GM19395 (cell line): Measurements from ENCODE around the gene HOXA6.

ENCODE experiments used
- ATAC-seq: cut with Tn5 transposase; IDR thresholded peaks from one replicate; pipeline ENCODE4 v1.9.1; 2021; ENCODE audit warnings: mild to moderate bottlenecking, moderate library complexity; ENCODE audit not compliant: unreplicated experiment

Gene HOXA6

DNA sequence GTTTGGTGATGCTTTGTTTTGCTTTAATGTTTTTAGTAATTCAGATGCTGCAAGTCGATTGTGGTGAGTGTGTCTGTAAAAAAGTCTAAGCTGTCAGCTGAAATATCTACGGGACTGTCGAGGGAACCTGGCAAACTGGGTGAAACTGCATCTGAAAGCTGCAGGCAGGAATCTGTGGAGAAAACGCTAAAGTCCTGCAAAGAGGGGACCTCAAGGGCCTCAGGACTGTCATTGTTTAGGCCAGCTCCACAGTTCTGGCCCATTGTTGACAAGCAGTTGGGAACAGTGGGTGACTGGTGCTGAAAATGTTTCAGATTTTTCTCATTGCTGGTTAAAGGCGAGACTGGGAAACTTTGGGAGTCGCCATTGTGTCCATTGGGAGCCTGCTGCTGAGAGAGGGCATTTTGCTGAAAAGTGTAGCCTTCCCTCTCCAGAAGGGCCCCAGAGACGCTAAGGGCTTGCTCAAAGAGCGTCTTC lies 46.8 kb downstream of the HOXA6 start:
- ATAC-seq = no peak

DNA sequence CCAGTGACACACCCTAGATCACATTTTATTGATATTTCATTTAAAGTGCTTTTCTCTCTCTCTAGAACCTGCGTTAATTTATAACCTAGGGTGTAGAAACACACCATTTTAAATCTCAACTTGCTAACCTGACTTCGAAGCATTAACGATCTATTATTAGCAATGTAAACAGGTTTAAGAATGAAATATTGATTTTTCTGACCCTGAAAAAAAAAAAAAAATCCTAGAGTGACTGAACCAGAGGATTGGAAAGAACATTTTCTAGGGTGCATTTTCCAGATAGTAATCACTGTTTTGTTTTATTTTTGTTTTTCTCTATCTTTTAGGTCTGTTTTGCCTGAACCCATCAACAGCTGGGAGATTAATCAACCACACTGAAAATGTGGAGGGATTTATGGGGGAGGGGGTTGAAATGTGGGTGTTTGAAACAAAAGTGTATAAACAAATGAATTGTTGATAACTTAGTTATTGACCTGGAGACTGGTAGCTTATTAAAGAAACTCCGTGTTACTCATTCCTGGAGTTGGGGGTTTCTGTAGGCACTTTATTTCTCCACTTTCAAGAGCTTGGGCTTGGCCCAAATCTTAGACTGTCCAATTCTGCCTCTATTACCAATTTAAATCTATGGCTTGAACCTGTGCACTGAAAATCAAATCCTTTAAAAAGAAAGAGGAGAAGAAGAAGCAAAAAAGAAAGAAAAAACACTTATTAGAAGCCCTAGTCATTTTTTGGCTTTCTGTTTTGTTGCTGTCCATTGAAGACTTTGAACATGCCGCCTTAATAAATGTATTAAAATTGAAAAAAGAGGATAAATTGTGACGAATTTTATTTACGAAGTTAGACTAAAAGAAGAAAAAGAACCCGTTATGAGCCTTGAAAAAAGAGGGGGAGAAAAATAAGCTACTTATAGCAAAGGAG lies 47.9 kb downstream of the HOXA6 start:
- ATAC-seq = no peak

DNA sequence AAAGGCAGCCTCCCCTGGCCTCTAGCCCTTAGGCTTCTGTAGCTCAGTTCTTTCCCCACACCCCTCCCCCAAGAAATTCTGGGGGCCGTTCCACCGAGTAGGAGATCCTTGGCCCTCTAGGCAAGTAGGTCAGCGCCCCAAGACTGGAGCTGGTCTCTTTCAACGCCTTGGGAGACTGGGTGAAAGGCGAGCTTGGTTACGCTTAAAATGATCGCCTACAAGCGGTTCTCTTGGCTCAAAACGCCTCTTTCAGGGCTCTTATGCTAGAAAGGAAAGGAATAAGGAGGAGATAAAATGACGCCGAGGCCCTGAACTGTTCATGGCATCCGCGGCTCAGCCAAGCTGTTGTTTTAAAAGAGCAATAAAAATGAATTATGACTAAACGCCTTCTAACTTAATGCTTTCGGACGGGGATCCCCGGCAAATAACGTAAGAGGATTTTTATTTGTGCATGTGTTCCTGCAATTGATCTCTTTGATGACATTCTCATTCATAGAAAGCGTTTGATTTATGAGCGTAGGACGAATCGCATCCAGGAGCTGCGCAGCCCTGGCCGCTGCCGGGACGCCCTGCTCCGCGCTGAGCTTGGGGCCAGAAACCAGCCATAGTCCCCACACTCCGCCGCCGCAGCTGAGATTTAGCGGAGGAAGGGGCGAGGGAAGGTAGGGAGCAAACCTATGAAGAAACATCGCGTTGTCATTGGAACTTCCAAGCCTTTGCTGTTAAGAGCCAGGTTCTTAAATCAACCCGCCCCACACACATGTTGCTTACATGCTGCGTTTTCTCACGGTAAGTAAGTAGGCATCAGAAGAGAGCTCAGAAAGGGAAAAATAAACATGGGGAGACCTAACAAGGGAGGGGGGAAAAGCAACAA lies 48.8 kb downstream of the HOXA6 start:
- ATAC-seq = no peak

DNA sequence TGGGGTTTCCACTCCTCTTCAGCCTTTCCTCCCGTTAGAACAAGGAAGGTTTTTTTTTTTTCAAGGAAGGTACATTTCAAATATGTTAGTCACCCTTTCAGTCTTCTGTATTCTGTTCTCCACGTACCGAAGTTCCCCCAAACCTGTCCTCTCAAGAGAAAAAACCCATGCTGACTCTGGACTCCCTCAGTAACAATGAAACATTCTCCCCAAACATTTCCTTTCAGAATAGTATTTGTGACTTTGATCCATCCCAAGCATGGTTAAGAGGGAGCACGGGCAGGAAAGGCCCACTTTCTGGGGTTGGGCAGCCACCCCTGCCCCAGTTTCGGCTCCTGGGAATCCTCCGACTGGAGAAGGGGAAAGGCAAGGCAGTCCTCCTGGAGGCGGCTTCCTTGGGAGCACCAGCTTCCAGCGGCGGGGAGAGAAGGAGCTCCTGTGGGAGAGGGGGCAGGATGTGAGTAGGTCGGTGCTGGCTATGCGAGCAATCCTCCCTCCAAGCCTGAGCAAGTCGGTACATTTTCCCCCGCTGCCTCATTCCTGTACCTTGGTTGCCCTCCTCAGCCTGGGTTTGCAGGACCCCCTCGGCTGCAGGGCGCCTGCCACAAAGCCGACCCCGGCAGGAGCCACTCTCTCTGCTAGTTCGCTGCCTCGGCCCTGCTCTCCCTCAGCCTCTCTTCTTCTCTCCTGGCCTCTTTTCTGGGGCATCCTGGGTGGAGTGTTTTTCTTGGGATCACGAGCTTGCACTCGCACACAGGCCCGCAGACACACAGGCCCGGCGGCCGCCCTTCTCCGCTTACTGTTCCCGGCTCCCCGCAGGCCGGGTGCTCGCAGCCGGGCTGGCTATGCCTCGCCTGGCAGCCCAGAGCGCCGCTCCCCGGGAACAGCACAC lies 49.6 kb downstream of the HOXA6 start:
- ATAC-seq = no peak

DNA sequence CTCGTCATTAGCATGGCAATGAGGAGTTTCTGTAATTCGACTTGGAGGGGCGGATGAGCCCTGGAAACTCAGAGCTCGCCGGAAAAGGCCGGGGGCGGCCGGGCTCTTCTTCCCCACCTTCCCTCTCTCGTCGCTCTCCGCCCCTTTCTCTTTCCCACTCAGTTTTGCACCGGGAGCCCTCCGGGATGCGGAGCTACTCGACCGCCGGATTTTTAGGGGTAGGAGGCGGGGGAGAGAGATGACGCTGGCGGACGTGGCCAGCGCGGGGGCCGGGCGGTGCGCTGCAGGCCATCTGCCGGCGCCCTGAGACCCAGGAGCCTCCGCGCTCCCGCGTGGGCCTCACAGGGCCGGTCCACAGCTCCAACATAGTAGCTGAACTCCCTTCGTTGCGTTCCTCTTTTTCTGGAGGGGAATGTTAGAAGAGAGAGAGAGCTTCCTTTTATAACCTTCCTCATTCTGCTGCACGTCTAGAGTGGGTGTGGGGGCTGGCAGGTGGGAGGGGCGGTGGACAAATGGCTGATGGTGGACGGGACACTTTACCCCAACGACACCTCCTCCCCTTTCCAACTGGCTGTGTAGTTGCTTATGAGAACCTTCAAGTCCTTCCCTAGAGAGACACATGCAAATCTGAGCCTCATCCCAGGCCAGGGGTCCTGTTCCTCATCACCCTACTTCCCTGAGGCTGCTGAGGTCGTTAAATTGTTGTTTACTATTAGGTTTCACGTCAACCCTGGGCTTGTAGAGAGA lies 50.6 kb downstream of the HOXA6 start:
- no peak for ATAC-seq

DNA sequence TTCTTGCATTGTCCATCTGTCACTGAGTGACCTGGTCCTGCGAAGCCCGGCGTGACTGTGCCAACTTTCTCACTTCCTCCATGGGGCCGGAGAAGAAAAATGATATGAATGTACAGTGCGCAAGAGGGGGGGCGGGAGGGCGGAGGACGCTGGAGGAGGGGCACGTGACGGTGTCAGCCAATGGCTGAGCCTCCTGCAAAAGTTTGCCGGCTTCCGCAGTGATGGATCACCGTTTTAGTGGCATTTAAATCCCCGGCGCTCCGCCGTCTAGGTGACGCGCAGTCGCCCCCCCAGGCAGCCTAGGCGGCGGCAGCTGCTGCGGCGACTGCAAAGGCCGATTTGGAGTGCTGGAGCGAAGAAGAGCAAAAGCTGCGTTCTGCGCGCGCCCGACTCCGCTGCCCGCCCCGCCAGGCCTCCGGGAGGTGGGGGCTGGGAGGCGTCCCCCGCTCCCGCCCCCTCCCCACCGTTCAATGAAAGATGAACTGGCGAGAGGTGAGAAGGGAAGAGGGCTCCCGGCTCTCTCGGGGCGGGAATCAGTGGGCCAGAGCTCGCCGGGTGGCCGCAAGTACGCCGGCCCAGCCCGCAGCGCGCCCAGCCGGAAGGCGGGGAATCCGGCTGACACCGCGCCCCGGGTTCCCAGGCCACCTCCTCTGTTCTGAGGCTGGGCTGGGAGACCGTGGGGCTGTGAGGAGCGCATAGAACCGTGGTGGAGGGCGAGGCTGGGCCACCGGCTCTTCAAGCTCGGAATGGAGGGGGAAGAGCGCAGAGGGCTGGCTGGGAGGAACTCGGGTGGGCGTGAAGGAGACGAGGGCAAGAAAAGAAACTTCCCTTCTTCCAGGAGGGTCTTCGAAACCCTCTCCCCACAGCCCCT lies 51.4 kb downstream of the HOXA6 start, which contains the start of gene HOXA1:
Gene HOXA1, minus strand, starts transcription at position 104 of the 871 bp plus-strand sequence. Its CDS starts 88 bp downstream, at position 16.
- ATAC-seq = peak; percentile 90
